Peyer's patch (tissue), 4 donors: ENCODE data around the gene ALG6. TPM values are rescaled to one million over a fixed set of nuclear protein-coding genes. Genes with fewer than 3 reads are reported as not detected.

ENCODE experiments used
- DNase-seq, 3 donors: peaks; one replicate each; pipeline ENCODE4 v3.0.0-alpha.2; 2017 to 2019
- H3K27ac ChIP-seq, 4 donors: fragments of 200-600 bp; sonication (generic); one replicate each; pipeline ENCODE4 v1.5.1; 2016 to 2019
- H3K27me3 ChIP-seq, 2 donors: fragments of 200-600 bp; sonication (generic); one replicate each; pipeline ENCODE4 v1.5.1; 2019
- H3K36me3 ChIP-seq, 3 donors: fragments of 200-600 bp; sonication (generic); one replicate each; pipeline ENCODE4 v1.5.1; 2016 to 2019
- H3K4me1 ChIP-seq, 4 donors: fragments of 200-600 bp; sonication (generic); one replicate each; pipeline ENCODE4 v1.5.1; 2016 to 2019
- H3K4me3 ChIP-seq, 4 donors: fragments of 200-600 bp; sonication (generic); 1 replicate in 3 of 4; 2 replicates in 1 of 4; pipeline ENCODE4 v1.5.1; 2016 to 2019; ENCODE audit warnings: mild to moderate bottlenecking in 1 of 4
- H3K9me3 ChIP-seq, 4 donors: fragments of 200-600 bp; sonication (generic); one replicate each; pipeline ENCODE4 v1.5.1; 2016 to 2019; ENCODE audit warnings: mild to moderate bottlenecking in 1 of 4
- POLR2A ChIP-seq, 2 donors: fragments of 450-650 bp; IDR thresholded peaks; one replicate each; pipeline ENCODE4 v1.5.1; 2017; ENCODE audit warnings: antibody characterized with exemption in 2 of 2, mild to moderate bottlenecking in 2 of 2, moderate library complexity in 2 of 2
- total RNA-seq, 4 donors: library from RNA; depleted of rRNA; stranded (reverse); fragments of >200 nt; gene quantifications; one replicate each; pipeline ENCODE4 v1.1.0, GENCODE V29; 2016
- TF ChIP-seq, protein P1 (sequence below), 6 experiments: fragments of 450-650 bp in 4 of 6; fragments of 200-600 bp in 2 of 6; sonication (generic) in 1 of 6; IDR thresholded peaks; one replicate each; pipeline ENCODE4 v1.5.1; 2017 to 2019; ENCODE audit warnings: antibody characterized with exemption in 6 of 6, mild to moderate bottlenecking in 3 of 6, moderate library complexity in 1 of 6

ALG6 gene
- total RNA-seq, 4 donors from 2014 or later, result 10.8 to 46.2 (median 20.7) TPM

DNA sequence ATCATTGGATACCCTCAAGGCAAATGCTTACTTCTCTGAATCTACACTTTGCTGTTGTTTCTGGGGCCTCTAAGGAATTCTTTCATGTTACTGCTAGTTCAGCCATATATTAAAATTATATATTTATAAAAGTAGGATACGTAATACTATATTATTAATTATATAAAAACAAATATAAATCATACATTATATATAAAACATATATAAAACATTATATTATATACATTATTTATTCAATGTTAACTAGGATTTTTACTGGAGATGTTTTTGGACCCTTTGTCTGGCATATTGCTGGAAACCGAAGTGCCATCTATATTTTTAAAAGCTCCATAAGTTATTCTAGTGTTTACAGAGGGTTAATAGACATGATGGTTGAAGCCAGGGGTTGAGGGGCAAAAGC lies 12.2 kb downstream of the ALG6 start:
- Histone ChIP-seq H3K27ac (no peak overlapping the region), H3K9me3 (no peaks in the 10 kb centered on the region), H3K36me3 (peaks cover 0 to 6% (median 0%) of the 10 kb centered on the region in 3 donors), H3K4me1 (no peaks in the 10 kb centered on the region), H3K4me3 (no peak overlapping the region), H3K27me3 (no peaks in the 10 kb centered on the region)
- TF ChIP-seq POLR2A (IDR thresholded peaks at IDR 0.05), result no peak
- no peak for DNase-seq

DNA sequence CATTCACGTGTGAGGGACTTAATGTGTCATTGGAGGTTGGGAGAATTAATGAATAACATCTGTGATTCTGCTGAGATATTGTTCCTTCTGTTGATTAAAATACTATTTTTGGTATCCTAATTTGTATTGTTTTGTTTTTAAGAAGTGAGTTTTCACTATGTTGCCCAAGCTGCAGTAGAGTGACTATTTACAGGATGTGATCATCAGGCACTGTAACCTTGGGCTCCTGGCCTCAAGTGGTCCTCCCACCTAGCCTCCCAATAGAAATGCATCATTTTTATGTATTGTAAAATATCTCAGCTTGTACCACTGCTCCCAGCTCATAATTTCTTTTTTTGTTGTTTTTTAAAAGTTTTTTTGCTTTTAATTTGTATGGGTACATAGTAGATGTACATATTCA lies 14.3 kb downstream of the ALG6 start:
- no peak overlapping the region for H3K4me3 ChIP-seq
- no peak for DNase-seq
- TF ChIP-seq, protein P1, sequence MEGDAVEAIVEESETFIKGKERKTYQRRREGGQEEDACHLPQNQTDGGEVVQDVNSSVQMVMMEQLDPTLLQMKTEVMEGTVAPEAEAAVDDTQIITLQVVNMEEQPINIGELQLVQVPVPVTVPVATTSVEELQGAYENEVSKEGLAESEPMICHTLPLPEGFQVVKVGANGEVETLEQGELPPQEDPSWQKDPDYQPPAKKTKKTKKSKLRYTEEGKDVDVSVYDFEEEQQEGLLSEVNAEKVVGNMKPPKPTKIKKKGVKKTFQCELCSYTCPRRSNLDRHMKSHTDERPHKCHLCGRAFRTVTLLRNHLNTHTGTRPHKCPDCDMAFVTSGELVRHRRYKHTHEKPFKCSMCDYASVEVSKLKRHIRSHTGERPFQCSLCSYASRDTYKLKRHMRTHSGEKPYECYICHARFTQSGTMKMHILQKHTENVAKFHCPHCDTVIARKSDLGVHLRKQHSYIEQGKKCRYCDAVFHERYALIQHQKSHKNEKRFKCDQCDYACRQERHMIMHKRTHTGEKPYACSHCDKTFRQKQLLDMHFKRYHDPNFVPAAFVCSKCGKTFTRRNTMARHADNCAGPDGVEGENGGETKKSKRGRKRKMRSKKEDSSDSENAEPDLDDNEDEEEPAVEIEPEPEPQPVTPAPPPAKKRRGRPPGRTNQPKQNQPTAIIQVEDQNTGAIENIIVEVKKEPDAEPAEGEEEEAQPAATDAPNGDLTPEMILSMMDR (IDR thresholded peaks at IDR 0.05), result no peak
- no peak for TF ChIP-seq POLR2A (IDR thresholded peaks at IDR 0.05)
- no peak overlapping the region for H3K27ac ChIP-seq
- H3K36me3 ChIP-seq, result peaks cover 0 to 5% (median 0%) of the 10 kb centered on the region in 3 donors
- H3K9me3 ChIP-seq, result no peaks in the 10 kb centered on the region
- no peaks in the 10 kb centered on the region for H3K4me1 ChIP-seq
- H3K27me3 ChIP-seq, result no peaks in the 10 kb centered on the region

DNA sequence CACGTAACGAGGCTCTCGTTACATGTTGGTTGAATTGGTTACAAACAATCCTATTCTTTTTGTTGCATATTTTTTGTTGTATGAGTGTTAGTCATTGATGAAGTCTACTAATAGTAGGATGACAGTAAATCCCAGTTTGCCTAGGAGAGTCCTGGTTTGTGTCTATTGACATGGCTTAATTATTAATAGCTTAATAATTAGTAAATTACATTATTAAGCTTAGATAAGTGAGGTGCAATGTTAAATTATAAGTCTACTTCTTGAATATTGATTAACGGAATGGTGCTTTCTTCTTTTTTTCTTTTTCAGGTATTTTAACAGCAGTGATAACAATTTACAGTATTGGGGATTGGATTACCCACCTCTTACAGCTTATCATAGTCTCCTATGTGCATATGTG lies 34.5 kb downstream of the ALG6 start:
- DNase-seq, result no peak
- no peak overlapping the region for H3K4me3 ChIP-seq
- no peaks in the 10 kb centered on the region for H3K27me3 ChIP-seq
- TF ChIP-seq, protein P1 (IDR thresholded peaks at IDR 0.05), result no peak
- no peak for TF ChIP-seq POLR2A (IDR thresholded peaks at IDR 0.05)
- no peaks in the 10 kb centered on the region for H3K4me1 ChIP-seq
- H3K36me3 ChIP-seq, result peaks cover 0 to 6% (median 0%) of the 10 kb centered on the region in 3 donors
- no peaks in the 10 kb centered on the region for H3K9me3 ChIP-seq
- H3K27ac ChIP-seq, result no peak overlapping the region

DNA sequence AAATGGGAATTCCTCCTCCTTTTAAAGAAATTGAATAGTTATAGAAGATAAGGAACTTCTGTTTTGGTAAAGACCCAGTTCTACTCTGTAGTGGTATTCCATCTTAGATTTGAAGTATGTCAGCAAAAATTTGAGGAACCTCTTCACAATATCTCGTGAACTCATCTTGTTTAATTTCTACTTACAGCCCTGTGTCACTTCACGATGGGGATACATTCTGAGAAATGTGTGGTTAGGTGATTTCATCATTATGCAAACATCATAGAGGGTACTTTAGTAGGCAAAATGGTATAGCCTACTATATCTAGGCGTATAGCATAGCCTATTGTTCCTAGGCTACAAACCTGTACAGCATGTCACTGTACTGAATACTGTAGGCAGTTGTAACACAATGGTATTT lies 36.0 kb downstream of the ALG6 start:
- H3K36me3 ChIP-seq, result peaks cover 0 to 6% (median 0%) of the 10 kb centered on the region in 3 donors
- no peak for DNase-seq
- no peak overlapping the region for H3K27ac ChIP-seq
- H3K27me3 ChIP-seq, result no peaks in the 10 kb centered on the region
- H3K9me3 ChIP-seq, result no peaks in the 10 kb centered on the region
- H3K4me3 ChIP-seq, result no peak overlapping the region
- no peaks in the 10 kb centered on the region for H3K4me1 ChIP-seq
- TF ChIP-seq POLR2A (IDR thresholded peaks at IDR 0.05), result no peak
- TF ChIP-seq, protein P1 (IDR thresholded peaks at IDR 0.05), result no peak

DNA sequence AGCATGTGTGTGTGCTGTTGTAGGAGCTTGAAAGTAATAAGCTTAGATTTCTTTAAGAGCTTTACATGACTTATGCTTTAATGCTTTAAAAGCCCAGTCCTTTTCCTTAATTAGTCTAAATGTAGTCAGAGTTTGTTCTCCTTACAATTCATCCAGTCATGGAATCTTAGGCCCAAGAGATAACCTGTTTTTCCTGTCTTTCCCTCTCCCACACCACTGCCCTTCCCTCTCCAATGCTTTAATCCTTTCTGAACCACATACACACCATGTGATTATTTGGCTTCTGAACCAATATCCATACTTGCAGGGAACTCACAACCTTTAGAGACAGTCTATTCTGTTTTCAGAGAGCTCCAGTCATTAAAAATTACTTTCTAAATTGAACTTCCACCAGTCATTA lies 37.6 kb downstream of the ALG6 start:
- H3K36me3 ChIP-seq, result peaks cover 0 to 6% (median 0%) of the 10 kb centered on the region in 3 donors
- no peak for TF ChIP-seq POLR2A (IDR thresholded peaks at IDR 0.05)
- TF ChIP-seq, protein P1 (IDR thresholded peaks at IDR 0.05), result no peak
- no peaks in the 10 kb centered on the region for H3K9me3 ChIP-seq
- no peak overlapping the region for H3K4me3 ChIP-seq
- no peak for DNase-seq
- no peak overlapping the region for H3K27ac ChIP-seq
- no peaks in the 10 kb centered on the region for H3K4me1 ChIP-seq
- H3K27me3 ChIP-seq, result no peaks in the 10 kb centered on the region

DNA sequence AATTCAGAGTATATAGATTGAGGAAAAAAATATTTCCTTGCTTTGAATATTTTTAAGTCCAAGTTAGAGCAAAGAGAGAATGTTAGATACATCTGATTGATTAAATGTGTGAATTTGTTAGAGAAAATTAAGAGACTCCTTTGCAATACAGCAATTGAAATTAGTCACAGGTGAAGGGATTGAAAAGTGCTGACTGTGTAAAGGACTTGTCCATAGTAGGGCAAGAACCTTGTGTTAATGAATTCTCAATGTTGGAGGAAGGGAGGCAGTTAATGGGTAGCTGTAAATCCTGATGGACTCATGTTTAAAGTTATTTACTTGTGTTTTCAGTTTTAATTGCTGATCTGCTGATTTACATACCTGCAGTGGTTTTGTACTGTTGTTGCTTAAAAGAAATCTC lies 38.6 kb downstream of the ALG6 start:
- H3K27ac ChIP-seq, result no peak overlapping the region
- TF ChIP-seq POLR2A (IDR thresholded peaks at IDR 0.05), result no peak
- TF ChIP-seq, protein P1 (IDR thresholded peaks at IDR 0.05), result no peak
- H3K36me3 ChIP-seq, result peaks cover 0 to 6% (median 0%) of the 10 kb centered on the region in 3 donors
- H3K4me1 ChIP-seq, result no peaks in the 10 kb centered on the region
- H3K4me3 ChIP-seq, result no peak overlapping the region
- H3K9me3 ChIP-seq, result no peaks in the 10 kb centered on the region
- no peaks in the 10 kb centered on the region for H3K27me3 ChIP-seq
- no peak for DNase-seq
